GM12892 (cell line): ENCODE results near the gene FGF6.
"Not testable (repeated sequence)": the region's sequence is repeated elsewhere in the genome, so short reads cannot be mapped to it uniquely, and the experiment has no call there.

Experiments used
- DNase-seq: peaks from one replicate; pipeline ENCODE4 v3.0.0; 2011; ENCODE audit not compliant: insufficient read length
- FAIRE-seq: peaks from 2 replicates; lab custom pipeline; 2011; peaks lifted over from hg19 to GRCh38; lab: Jason Lieb, UNC
- POLR2A ChIP-seq: IDR thresholded peaks from 2 replicates; pipeline ENCODE4 v1.6.1; 2011; ENCODE audit warnings: low read depth, low read length, control low read depth
- POLR2AphosphoS5 ChIP-seq: IDR thresholded peaks from 2 replicates; pipeline ENCODE4 v1.6.1; 2011; ENCODE audit warnings: low read depth, low read length, control low read depth
- TAF1 ChIP-seq: IDR thresholded peaks from 2 replicates; pipeline ENCODE4 v1.6.1; 2011; ENCODE audit warnings: low read depth, mild to moderate bottlenecking, control low read depth, low read length, borderline replicate concordance

Gene FGF6

GRCh38 chr12:4412056-4412455 is 33.6 kb downstream of the FGF6 start:
- DNase-seq (no peak), FAIRE-seq (no peak)
- TF ChIP-seq POLR2A: no peak
- no peak for TF ChIP-seq TAF1
- TF ChIP-seq POLR2AphosphoS5: no peak

GRCh38 chr12:4407136-4407535 is 38.5 kb downstream of the FGF6 start:
- TF ChIP-seq POLR2AphosphoS5: no peak
- TF ChIP-seq TAF1: no peak
- TF ChIP-seq POLR2A: no peak
- FAIRE-seq (no peak), DNase-seq (no peak)

- DNase-seq, FAIRE-seq: not testable (repeated sequence)
These were observed 40.6 kb downstream of the FGF6 start for GRCh38 chr12:4404877-4405637.

GRCh38 chr12:4402996-4403395 is 42.6 kb downstream of the FGF6 start:
- FAIRE-seq (no peak), DNase-seq (no peak)
- TF ChIP-seq POLR2AphosphoS5 (no peak), POLR2A (no peak), TAF1 (no peak)

- DNase-seq: no peak
- TF ChIP-seq POLR2A (no peak), POLR2AphosphoS5 (no peak), TAF1 (no peak)
- FAIRE-seq: no peak
These were observed 44.5 kb downstream of the FGF6 start for GRCh38 chr12:4401117-4401516.

- FAIRE-seq (no peak), DNase-seq (no peak)
- TF ChIP-seq POLR2AphosphoS5: no peak
- TF ChIP-seq POLR2A: no peak
- no peak for TF ChIP-seq TAF1
These were observed 49.8 kb downstream of the FGF6 start for GRCh38 chr12:4395818-4396217.

GRCh38 chr12:4393211-4393610 is 52.4 kb downstream of the FGF6 start:
- DNase-seq: no peak
- no peak for FAIRE-seq
- TF ChIP-seq POLR2A (no peak), POLR2AphosphoS5 (no peak), TAF1 (no peak)

- DNase-seq: no peak
- TF ChIP-seq POLR2AphosphoS5 (no peak), POLR2A (no peak), TAF1 (no peak)
- no peak for FAIRE-seq
These were observed 53.3 kb downstream of the FGF6 start for GRCh38 chr12:4392223-4392742.

- FAIRE-seq (no peak), DNase-seq (no peak)
- no peak for TF ChIP-seq POLR2A
These were observed 57.0 kb downstream of the FGF6 start for GRCh38 chr12:4388662-4389061.

- FAIRE-seq (no peak), DNase-seq (no peak)
- TF ChIP-seq POLR2A (no peak), POLR2AphosphoS5 (no peak), TAF1 (no peak)
These were observed 57.6 kb downstream of the FGF6 start for GRCh38 chr12:4388032-4388431.

GRCh38 chr12:4387607-4388006 is 58.0 kb downstream of the FGF6 start:
- FAIRE-seq (no peak), DNase-seq (no peak)
- TF ChIP-seq POLR2AphosphoS5: no peak
- TF ChIP-seq TAF1: no peak
- no peak for TF ChIP-seq POLR2A

GRCh38 chr12:4386801-4387200 is 58.8 kb downstream of the FGF6 start:
- FAIRE-seq: no peak
- DNase-seq: no peak
- no peak for TF ChIP-seq POLR2AphosphoS5
- no peak for TF ChIP-seq TAF1
- no peak for TF ChIP-seq POLR2A
